Lower leg skin (tissue), 3 donors: ENCODE data around the gene RAD51B.
"Not testable (repeated sequence)": the region's sequence is repeated elsewhere in the genome, so short reads cannot be mapped to it uniquely, and the experiment has no call there.

ENCODE experiments used
- POLR2A ChIP-seq, 2 donors: fragments of 450-650 bp; IDR thresholded peaks; one replicate each; pipeline ENCODE4 v1.6.1; 2016 to 2017; ENCODE audit warnings: antibody characterized with exemption in 2 of 2, mild to moderate bottlenecking in 1 of 2, moderate library complexity in 1 of 2
- TF ChIP-seq, protein P1 (sequence below), 3 donors: fragments of 450-650 bp; IDR thresholded peaks; one replicate each; pipeline ENCODE4 v1.5.1; 2016; ENCODE audit warnings: antibody characterized with exemption in 3 of 3, mild to moderate bottlenecking in 3 of 3, moderate library complexity in 2 of 3

- not testable (repeated sequence) for TF ChIP-seq POLR2A (IDR thresholded peaks at IDR 0.05)
- TF ChIP-seq, protein P1, sequence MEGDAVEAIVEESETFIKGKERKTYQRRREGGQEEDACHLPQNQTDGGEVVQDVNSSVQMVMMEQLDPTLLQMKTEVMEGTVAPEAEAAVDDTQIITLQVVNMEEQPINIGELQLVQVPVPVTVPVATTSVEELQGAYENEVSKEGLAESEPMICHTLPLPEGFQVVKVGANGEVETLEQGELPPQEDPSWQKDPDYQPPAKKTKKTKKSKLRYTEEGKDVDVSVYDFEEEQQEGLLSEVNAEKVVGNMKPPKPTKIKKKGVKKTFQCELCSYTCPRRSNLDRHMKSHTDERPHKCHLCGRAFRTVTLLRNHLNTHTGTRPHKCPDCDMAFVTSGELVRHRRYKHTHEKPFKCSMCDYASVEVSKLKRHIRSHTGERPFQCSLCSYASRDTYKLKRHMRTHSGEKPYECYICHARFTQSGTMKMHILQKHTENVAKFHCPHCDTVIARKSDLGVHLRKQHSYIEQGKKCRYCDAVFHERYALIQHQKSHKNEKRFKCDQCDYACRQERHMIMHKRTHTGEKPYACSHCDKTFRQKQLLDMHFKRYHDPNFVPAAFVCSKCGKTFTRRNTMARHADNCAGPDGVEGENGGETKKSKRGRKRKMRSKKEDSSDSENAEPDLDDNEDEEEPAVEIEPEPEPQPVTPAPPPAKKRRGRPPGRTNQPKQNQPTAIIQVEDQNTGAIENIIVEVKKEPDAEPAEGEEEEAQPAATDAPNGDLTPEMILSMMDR (IDR thresholded peaks at IDR 0.05) = not testable (repeated sequence)
Measured at GRCh38 chr14:68221046-68221445, 401.5 kb downstream of the RAD51B start.
